GM19397 (cell line): Measurements from ENCODE around the gene PPP1R16B.

Source experiments
- ATAC-seq: cut with Tn5 transposase; IDR thresholded peaks from one replicate; pipeline ENCODE4 v1.9.1; 2021; ENCODE audit warnings: mild to moderate bottlenecking, moderate library complexity; ENCODE audit not compliant: unreplicated experiment

PPP1R16B gene

GRCh38 chr20:38825571-38825900, 20.0 kb downstream of the PPP1R16B start:
- no peak for ATAC-seq

DNA sequence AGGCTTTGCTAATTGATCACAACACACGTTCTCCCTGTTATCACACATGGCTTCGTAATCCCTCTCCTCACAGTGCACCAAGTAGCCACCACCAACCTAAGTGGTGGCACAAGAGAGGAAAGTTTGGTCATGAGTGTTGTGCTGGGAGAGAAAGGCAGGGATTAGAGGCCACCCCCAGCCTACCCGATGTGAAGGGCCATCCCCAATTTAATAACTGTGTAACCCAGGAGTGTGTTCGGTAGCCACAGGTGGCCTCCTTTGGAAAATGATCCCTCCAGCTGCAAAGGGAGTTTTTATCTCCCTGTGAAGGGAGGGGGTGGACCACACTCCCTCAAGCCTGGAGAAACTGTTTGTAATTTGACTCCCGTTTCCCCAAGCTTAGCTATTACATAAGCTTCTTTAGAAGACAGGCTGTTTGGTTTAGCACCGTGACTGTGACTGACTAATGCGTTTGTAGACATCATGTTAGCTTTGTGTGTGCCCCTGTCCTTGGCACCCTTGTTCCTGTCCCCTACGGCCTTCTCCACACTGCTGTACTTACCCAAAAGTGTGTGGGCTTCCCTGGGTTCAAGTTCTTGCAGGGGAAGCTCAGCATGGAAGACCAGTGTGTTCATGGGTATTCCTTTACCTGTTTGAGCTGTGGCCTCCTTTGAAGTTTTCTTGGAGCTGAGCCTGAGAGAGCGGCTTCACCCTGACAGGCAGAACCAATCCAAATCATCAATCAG, 20.6 kb downstream of the PPP1R16B start:
- no peak for ATAC-seq

- ATAC-seq, result no peak
These were observed 22.3 kb downstream of the PPP1R16B start for GRCh38 chr20:38827770-38828281.

DNA sequence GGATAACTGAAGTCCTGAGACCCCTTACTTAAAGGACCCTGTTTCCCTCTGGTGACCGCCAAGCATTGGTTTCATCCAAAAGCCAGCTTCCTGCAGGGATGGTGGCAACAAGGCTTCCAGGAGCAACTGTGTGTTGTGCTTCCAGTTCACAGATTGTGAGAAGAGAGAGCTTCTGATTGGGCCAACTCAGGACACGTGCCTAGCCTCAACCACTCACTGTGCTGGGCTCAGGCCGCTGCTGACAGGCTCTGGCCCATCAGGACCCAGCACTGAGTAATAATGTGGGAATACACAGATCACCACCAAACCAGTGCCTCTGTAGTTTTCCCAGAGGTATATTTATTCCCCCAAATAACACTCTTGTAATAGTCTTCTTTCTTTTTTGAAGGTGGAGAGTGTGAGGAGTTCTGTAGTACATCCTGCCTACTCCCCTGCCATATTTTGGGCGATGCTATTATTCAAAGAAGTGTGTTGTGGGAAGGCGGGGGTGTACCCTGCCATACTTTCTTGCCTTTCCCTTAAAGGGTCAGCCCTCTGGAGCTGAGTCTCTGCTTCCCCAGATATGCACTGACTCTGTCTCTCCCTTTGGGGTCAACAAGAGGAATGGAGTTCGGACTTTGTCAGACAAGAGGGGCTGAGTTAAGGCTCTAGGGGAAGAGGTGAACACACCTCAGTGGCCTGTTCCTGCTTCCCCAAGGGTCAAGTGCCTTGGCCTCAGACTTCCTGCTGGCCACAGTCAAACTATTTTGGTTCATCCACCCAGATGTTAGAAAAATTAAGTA, 23.2 kb downstream of the PPP1R16B start:
- ATAC-seq, result no peak

GRCh38 chr20:38829296-38829875, 23.9 kb downstream of the PPP1R16B start:
- ATAC-seq, result no peak

DNA sequence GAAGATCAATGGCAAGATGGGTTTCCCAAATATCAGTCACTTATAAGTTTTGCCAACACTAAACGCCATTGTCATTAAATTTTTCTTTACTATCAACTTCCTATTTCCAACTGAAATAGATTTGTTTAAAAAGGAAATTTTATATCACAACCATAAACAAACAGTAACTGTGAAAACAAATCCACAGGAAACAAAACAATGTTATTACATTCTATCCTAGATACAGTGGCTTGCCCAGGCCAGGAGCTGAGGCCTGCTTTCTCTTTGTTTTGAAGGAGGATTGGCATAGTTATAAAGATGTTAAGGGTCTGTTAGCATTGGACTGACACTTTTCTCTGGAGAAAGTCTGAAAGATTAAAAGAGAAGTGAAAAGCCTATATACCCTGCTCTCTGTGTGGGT, 24.9 kb downstream of the PPP1R16B start:
- ATAC-seq, result no peak

- ATAC-seq, result no peak
These were observed 25.7 kb downstream of the PPP1R16B start for GRCh38 chr20:38831049-38831691.

DNA sequence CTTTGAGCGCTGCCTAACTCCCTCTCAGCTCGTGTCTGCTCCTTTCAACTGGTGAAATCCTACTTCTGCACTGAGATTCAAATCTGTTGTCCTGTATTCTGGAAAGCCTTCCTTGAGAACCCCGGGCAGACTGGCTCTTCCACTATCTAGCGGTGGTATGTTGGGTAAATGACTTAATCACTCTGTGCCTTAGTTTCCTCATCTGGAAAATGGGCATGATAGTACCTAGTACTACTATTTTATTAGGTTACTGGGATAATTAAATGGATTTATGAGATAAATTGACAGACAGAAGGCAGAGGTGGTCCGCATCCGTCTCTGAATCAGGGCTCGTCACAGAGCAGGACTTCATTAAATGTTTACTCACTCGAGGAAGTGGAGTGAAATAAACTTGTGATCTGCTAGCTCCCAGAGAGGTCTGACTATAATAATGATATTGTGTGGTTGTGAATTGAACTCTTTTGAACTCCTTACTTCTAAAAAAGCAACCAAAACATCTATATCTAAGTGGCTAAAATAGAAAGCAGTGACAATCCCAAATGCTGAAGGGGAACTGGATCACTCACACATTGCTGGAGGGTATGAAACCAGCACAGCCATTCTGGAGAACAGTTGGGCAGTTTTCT, 26.6 kb downstream of the PPP1R16B start:
- ATAC-seq, result no peak

DNA sequence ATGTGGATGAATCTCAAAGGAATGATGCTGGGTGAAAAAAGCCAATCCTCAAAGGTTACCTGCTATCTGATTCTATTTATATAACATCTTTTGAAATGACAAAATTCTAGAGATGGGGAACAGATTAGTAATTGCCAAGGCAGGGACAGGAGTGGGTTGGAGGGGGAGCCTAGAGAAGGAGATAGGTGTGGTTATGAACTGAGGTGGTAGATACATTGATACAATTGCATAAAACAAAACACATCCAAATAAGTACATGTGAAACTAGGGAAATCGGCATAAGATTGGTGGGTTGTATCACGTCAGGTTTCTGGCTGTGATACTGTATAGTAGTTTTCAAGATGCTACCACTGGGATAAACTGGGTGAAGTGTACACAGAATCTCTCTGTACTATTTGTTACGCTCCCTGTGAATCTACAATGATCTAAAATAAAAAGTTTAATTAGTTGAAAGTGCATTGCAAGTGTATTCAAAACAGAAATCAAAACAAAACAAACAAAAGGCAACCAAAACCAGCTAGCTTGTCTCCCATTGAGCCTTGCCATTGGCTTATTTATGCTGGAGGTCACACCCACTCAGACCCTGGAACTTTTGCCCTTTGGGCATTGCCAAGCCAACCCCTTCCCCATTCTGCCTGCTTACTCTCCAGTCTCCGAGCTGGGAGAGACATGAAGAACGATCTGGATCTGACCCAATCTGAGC, 27.8 kb downstream of the PPP1R16B start:
- no peak for ATAC-seq

DNA sequence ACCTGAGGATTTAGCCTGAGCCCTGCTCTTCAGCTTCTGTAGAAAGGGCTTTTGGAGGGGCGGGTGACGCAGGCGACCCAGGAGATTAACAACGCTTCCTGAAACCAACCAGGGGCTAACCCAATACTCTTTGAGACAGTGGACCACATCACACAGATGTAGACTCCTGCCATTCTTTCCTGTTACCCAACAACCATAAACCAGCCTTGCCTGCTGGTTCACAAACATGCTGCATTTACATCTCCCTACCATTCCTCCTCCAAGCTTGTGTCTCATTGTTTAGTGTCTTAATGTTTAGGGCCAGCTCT, 28.3 kb downstream of the PPP1R16B start:
- ATAC-seq, result no peak

DNA sequence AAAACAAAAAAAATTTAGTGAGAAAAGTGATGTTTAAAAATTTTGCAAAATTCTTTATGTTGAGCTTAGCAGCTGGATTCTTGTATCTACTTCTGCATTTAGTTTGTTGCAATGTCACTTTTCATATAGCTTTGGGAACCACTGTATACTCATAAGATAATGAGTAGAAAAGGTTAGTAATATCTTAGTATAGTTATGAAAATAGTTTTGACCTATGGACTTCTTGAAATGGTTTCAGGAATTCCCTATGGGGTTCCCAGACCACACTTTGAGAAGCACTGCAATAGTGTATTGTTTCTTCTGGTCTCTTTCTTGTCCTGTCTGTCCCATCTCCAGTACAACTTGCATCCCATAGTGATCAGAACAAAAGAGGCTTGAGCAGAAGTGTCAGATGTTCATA, 29.4 kb downstream of the PPP1R16B start:
- no peak for ATAC-seq

GRCh38 chr20:38835792-38836191, 30.3 kb downstream of the PPP1R16B start:
- ATAC-seq, result no peak

DNA sequence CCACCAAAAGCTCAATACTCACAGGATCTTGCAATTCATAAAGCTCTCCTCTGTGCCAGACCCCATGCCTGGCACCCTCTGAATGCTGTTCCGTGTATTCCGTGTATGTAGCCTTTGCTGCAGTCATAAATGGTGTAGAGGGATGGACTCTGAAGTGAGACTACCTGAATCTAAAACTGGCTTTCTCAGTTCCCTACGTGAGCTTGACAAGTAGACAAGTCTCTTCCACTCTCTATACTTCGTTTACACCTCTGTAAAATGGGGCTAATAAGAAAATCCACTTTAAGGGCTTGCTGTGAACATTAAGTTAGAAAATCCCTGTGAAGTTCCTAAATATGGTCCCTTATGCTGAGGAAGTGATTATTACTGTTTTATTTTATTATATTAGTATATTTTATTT, 31.5 kb downstream of the PPP1R16B start:
- no peak for ATAC-seq

GRCh38 chr20:38838326-38838725, 32.8 kb downstream of the PPP1R16B start:
- ATAC-seq, result no peak

DNA sequence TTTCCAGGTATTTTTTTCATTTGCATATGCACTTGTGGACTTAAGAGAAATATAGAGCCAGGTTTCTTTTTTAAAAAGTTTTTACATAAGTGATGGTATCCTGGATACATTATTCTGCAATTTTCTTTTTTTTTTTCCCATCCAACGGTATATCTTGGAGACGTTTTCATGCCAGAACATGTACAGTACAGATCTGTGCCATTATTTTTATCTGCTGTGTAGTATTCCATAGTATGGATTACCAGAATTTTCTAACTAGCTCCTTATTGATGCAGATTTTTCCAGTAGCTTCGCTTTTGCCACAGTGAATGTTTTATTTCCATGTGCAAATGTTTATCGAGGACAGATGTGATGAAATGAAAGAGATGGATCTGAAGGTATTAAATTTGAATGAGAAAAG, 34.1 kb downstream of the PPP1R16B start:
- ATAC-seq, result no peak

DNA sequence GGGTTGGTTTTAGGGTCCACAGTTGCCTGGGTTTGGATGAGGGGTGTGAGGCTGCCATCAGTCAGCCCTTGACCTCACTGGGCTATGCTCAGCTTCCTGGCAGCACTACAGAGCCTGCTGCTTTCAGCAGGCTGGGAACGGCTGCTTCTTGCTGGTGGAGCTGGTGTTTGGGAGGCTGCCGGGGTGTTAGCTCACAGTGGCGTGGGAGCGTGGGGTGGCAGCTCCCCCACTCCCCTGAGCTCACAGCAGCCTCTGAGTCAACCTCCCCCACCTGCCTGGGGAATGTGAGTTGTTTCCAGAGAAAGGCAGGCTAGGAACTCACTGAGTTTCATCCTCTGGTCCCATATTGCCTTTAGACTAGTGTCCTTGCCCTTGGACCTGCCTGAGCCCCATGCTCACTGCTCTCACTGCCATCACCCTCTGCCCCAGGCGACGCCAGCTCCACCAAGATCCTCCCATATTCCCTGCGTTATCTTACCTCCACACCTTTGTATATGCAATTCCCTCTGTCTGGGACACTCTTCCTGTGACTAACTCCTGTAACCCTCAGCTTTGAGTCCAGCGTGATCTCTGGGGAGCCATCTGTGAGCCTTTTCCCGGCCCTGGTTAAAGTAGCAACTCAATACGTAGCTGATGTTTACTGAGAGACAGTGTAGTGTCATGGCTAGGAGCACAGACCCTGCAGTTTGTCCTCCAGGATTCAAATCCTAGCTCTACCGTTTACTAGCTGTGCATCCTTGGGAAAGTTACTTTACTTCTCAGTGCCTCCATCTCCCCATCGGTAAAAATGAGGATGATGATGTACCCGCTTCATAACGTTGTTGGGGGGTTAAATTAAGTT, 34.8 kb downstream of the PPP1R16B start:
- no peak for ATAC-seq

- no peak for ATAC-seq
These were observed 35.5 kb downstream of the PPP1R16B start for GRCh38 chr20:38840894-38841470.

GRCh38 chr20:38841570-38841969, 36.1 kb downstream of the PPP1R16B start:
- ATAC-seq, result no peak

- peak; percentile 39 for ATAC-seq
These were observed 36.5 kb downstream of the PPP1R16B start for GRCh38 chr20:38842026-38842425.
